ENCODE measurements around the gene SLC35A3.

Gene SLC35A3

GRCh38 chr1:100073531-100073930 is 103.7 kb downstream of the SLC35A3 start:
- H3K4me1 ChIP-seq (ENCODE audit: control insufficient read depth, insufficient read depth, low read length): no peaks in the 10 kb centered on the region

GRCh38 chr1:100074604-100075395 is 105.0 kb downstream of the SLC35A3 start:
- H3K36me3 ChIP-seq (ENCODE audit: control insufficient read depth, insufficient read depth, low read length): peaks cover 7% of the 10 kb centered on the region
- no peak overlapping the region for H3K27ac ChIP-seq (ENCODE audit: insufficient read depth, low read depth, low read length, poor library complexity, severe bottlenecking)
- no peaks in the 10 kb centered on the region for H3K27me3 ChIP-seq (ENCODE audit: control insufficient read depth, insufficient read depth, low read length, poor library complexity, severe bottlenecking)
- 89 to 94% methylated on average over 9 to 11 of the region's 11 CpGs for WGBS, 2 experiments
- H3K4me1 ChIP-seq (ENCODE audit: control insufficient read depth, insufficient read depth, low read length): no peaks in the 10 kb centered on the region
- no peak overlapping the region for H3K4me3 ChIP-seq (ENCODE audit: insufficient read depth, low read depth, low read length)
- no peaks in the 10 kb centered on the region for H3K9me3 ChIP-seq (ENCODE audit: control insufficient read depth, low read length)

More at GRCh38 chr1:100073531-100073930, 103.7 kb downstream of the SLC35A3 start:
- Histone ChIP-seq H3K36me3 (ENCODE audit: control insufficient read depth, insufficient read depth, low read length) (peaks cover 7% of the 10 kb centered on the region), H3K4me3 (ENCODE audit: insufficient read depth, low read depth, low read length) (no peak overlapping the region), H3K27ac (ENCODE audit: insufficient read depth, low read depth, low read length, poor library complexity, severe bottlenecking) (no peak overlapping the region), H3K27me3 (ENCODE audit: control insufficient read depth, insufficient read depth, low read length, poor library complexity, severe bottlenecking) (no peaks in the 10 kb centered on the region), H3K9me3 (ENCODE audit: control insufficient read depth, low read length) (no peaks in the 10 kb centered on the region)
- WGBS, 2 experiments: 97 to 100% methylated on average over 2 of the region's 3 CpGs

- H3K4me1 ChIP-seq (ENCODE audit: control insufficient read depth, insufficient read depth, low read length): no peaks in the 10 kb centered on the region
- no peaks in the 10 kb centered on the region for H3K27me3 ChIP-seq (ENCODE audit: control insufficient read depth, insufficient read depth, low read length, poor library complexity, severe bottlenecking)
- H3K9me3 ChIP-seq (ENCODE audit: control insufficient read depth, low read length): no peaks in the 10 kb centered on the region
- peaks cover 11% of the 10 kb centered on the region for H3K36me3 ChIP-seq (ENCODE audit: control insufficient read depth, insufficient read depth, low read length)
- 96% methylated on average over 3 of the region's 3 CpGs for WGBS, 2 experiments
- no peak overlapping the region for H3K27ac ChIP-seq (ENCODE audit: insufficient read depth, low read depth, low read length, poor library complexity, severe bottlenecking)
- no peak overlapping the region for H3K4me3 ChIP-seq (ENCODE audit: insufficient read depth, low read depth, low read length)
These were observed 106.0 kb downstream of the SLC35A3 start for GRCh38 chr1:100075773-100076172.

- no peak overlapping the region for H3K4me3 ChIP-seq (ENCODE audit: insufficient read depth, low read depth, low read length)
- no peaks in the 10 kb centered on the region for H3K27me3 ChIP-seq (ENCODE audit: control insufficient read depth, insufficient read depth, low read length, poor library complexity, severe bottlenecking)
- no peaks in the 10 kb centered on the region for H3K4me1 ChIP-seq (ENCODE audit: control insufficient read depth, insufficient read depth, low read length)
- no peak overlapping the region for H3K27ac ChIP-seq (ENCODE audit: insufficient read depth, low read depth, low read length, poor library complexity, severe bottlenecking)
- no peaks in the 10 kb centered on the region for H3K9me3 ChIP-seq (ENCODE audit: control insufficient read depth, low read length)
- peaks cover 16% of the 10 kb centered on the region for H3K36me3 ChIP-seq (ENCODE audit: control insufficient read depth, insufficient read depth, low read length)
- 77% methylated on average over 2 of the region's 2 CpGs; no CpG with 5 or more reads in 1 of the 2 experiments for WGBS, 2 experiments
These were observed 106.5 kb downstream of the SLC35A3 start for GRCh38 chr1:100076319-100076718.

DNA sequence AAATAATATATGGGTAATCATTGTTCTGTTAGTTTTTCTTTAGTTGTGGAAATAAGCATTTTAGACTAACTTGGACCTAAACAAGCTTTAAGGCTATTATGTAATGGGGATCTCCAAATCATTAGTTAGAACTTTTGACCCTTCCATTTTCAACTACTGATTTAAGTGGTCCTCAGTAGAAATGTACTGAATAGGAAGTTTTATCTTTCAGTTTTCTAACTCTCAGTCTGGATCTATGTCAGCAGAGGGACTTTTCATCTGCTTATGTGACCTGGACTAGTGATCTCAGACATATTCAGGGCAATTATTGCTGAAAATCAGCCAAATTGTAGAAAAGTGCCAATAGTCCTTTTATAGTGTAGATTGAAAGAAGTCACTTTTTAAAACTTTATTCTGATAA is 106.9 kb downstream of the SLC35A3 start:
- no peaks in the 10 kb centered on the region for H3K27me3 ChIP-seq (ENCODE audit: control insufficient read depth, insufficient read depth, low read length, poor library complexity, severe bottlenecking)
- peaks cover 17% of the 10 kb centered on the region for H3K36me3 ChIP-seq (ENCODE audit: control insufficient read depth, insufficient read depth, low read length)
- H3K4me1 ChIP-seq (ENCODE audit: control insufficient read depth, insufficient read depth, low read length): no peaks in the 10 kb centered on the region
- no peak overlapping the region for H3K27ac ChIP-seq (ENCODE audit: insufficient read depth, low read depth, low read length, poor library complexity, severe bottlenecking)
- no peaks in the 10 kb centered on the region for H3K9me3 ChIP-seq (ENCODE audit: control insufficient read depth, low read length)
- no peak overlapping the region for H3K4me3 ChIP-seq (ENCODE audit: insufficient read depth, low read depth, low read length)

GRCh38 chr1:100077531-100077930 is 107.7 kb downstream of the SLC35A3 start:
- Histone ChIP-seq H3K27ac (ENCODE audit: insufficient read depth, low read depth, low read length, poor library complexity, severe bottlenecking) (no peak overlapping the region), H3K36me3 (ENCODE audit: control insufficient read depth, insufficient read depth, low read length) (peaks cover 17% of the 10 kb centered on the region), H3K9me3 (ENCODE audit: control insufficient read depth, low read length) (no peaks in the 10 kb centered on the region), H3K27me3 (ENCODE audit: control insufficient read depth, insufficient read depth, low read length, poor library complexity, severe bottlenecking) (no peaks in the 10 kb centered on the region), H3K4me3 (ENCODE audit: insufficient read depth, low read depth, low read length) (no peak overlapping the region), H3K4me1 (ENCODE audit: control insufficient read depth, insufficient read depth, low read length) (no peaks in the 10 kb centered on the region)
- WGBS, 2 experiments: 85 to 92% methylated on average over 5 of the region's 5 CpGs

GRCh38 chr1:100080331-100080730 is 110.5 kb downstream of the SLC35A3 start:
- H3K9me3 ChIP-seq (ENCODE audit: control insufficient read depth, low read length): no peaks in the 10 kb centered on the region
- H3K4me1 ChIP-seq (ENCODE audit: control insufficient read depth, insufficient read depth, low read length): no peaks in the 10 kb centered on the region
- H3K27ac ChIP-seq (ENCODE audit: insufficient read depth, low read depth, low read length, poor library complexity, severe bottlenecking): no peak overlapping the region
- H3K27me3 ChIP-seq (ENCODE audit: control insufficient read depth, insufficient read depth, low read length, poor library complexity, severe bottlenecking): no peaks in the 10 kb centered on the region
- WGBS, 2 experiments: 91 to 92% methylated on average over 3 of the region's 3 CpGs
- no peak overlapping the region for H3K4me3 ChIP-seq (ENCODE audit: insufficient read depth, low read depth, low read length)
- H3K36me3 ChIP-seq (ENCODE audit: control insufficient read depth, insufficient read depth, low read length): peaks cover 17% of the 10 kb centered on the region

All from ectodermal cell (in vitro differentiated cells).